Esophagus muscularis mucosa (tissue), 4 donors: Measurements from ENCODE around the gene TANGO6.

Experiments used
- EP300 ChIP-seq: sonication (generic); formaldehyde crosslinking; IDR thresholded peaks from one replicate; pipeline ENCODE4 v1.6.1; 2017; ENCODE audit warnings: antibody characterized with exemption
- POLR2A ChIP-seq: fragments of 450-650 bp; IDR thresholded peaks from one replicate; pipeline ENCODE4 v1.6.1; 2017; ENCODE audit warnings: antibody characterized with exemption, moderate library complexity, mild to moderate bottlenecking, low read depth
- POLR2AphosphoS5 ChIP-seq, 2 donors: sonication (generic); formaldehyde crosslinking; IDR thresholded peaks; one replicate each; pipeline ENCODE4 v1.6.1; 2017; ENCODE audit warnings: antibody characterized with exemption in 2 of 2
- TF ChIP-seq, protein P1 (sequence below), 3 experiments: fragments of 200-600 bp in 2 of 3; fragments of 450-650 bp in 1 of 3; sonication (generic) in 2 of 3; IDR thresholded peaks; one replicate each; pipeline ENCODE4 v1.5.1; 2017 to 2019; ENCODE audit warnings: antibody characterized with exemption in 3 of 3, mild to moderate bottlenecking in 2 of 3, moderate library complexity in 1 of 3

DNA sequence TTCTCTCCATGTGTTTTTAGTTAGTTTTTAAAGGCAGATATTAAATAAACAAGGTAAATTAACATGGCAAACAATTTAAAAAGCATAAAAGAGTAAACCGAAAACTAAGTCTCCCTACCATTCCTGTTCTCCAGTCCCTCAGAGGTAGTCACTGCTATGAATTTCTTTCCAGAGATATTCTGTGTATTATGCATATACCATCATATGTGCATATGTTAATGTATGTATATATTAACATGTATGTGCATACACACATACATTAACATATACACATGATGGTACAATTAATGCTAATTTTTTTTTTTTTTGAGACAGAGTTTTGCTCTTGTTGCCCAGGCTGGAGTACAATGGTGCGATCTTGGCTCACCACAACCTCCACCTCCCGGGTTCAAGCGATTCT, 32.5 kb downstream of the TANGO6 start:
- no peak for TF ChIP-seq POLR2AphosphoS5 (IDR thresholded peaks at IDR 0.05)
- TF ChIP-seq, protein P1, sequence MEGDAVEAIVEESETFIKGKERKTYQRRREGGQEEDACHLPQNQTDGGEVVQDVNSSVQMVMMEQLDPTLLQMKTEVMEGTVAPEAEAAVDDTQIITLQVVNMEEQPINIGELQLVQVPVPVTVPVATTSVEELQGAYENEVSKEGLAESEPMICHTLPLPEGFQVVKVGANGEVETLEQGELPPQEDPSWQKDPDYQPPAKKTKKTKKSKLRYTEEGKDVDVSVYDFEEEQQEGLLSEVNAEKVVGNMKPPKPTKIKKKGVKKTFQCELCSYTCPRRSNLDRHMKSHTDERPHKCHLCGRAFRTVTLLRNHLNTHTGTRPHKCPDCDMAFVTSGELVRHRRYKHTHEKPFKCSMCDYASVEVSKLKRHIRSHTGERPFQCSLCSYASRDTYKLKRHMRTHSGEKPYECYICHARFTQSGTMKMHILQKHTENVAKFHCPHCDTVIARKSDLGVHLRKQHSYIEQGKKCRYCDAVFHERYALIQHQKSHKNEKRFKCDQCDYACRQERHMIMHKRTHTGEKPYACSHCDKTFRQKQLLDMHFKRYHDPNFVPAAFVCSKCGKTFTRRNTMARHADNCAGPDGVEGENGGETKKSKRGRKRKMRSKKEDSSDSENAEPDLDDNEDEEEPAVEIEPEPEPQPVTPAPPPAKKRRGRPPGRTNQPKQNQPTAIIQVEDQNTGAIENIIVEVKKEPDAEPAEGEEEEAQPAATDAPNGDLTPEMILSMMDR (IDR thresholded peaks at IDR 0.05), result no peak
- TF ChIP-seq EP300, result no peak
- no peak for TF ChIP-seq POLR2A
